SH-SY5Y (cell line): ENCODE measurements around the gene GHR.

Source experiments
- GATA2 ChIP-seq: IDR thresholded peaks from 2 replicates; pipeline ENCODE4 v1.6.1; 2011; ENCODE audit warnings: mild to moderate bottlenecking, low read depth, low read length
- GATA3 ChIP-seq: IDR thresholded peaks from 2 replicates; pipeline ENCODE4 v1.6.1; 2011; ENCODE audit warnings: low read depth, mild to moderate bottlenecking, low read length, moderate library complexity

Gene GHR

GRCh38 chr5:42592401-42593140 lies 169.3 kb downstream of the GHR start:
- no peak for TF ChIP-seq GATA3
- TF ChIP-seq GATA2 = no peak

DNA sequence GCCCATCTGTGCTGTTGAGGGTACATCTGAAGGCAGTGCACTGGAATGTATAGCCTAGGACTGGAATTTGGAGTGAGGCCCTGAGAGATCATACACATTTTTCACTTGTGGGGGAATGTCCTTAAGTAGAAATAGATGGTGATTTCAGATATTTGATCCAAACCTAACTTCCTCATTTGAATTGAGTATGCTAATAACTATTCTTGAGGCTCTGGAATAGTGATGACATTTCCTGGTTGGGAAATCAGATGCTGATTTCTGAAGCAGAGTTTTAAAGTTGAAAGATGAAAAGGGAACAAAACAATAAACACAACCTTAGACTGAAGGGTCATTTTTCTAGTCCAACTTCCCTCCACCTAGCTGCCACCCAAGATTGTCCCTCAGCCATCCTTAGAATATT lies 170.4 kb downstream of the GHR start:
- TF ChIP-seq GATA3 (no peak), GATA2 (no peak)

- TF ChIP-seq GATA3 = no peak
- no peak for TF ChIP-seq GATA2
Observed at GRCh38 chr5:42595597-42595996, 172.4 kb downstream of the GHR start.

- TF ChIP-seq GATA2 (no peak), GATA3 (no peak)
Observed at GRCh38 chr5:42596817-42597216, 173.6 kb downstream of the GHR start.

GRCh38 chr5:42597318-42597937 lies 174.2 kb downstream of the GHR start:
- TF ChIP-seq GATA3 = no peak
- no peak for TF ChIP-seq GATA2

DNA sequence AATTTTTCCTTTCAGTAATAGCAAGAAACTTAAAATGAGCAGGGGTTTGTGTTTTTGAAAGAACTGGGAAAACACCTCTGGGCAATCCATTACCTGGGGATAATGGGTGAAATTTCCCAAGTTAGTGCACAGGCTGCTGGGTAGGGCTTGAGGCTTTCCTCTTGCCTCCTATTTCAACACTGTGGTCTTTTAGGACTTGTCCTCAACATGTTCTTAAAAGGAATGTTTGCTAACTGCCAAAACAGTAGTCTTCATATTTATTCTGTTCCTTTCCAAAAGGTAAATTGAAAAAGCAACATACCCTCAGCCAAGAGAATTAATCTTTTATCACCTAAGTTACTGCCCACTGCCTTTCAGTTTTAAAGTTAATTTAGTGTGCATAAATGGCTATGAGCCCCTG lies 175.1 kb downstream of the GHR start:
- TF ChIP-seq GATA2 (no peak), GATA3 (no peak)

- no peak for TF ChIP-seq GATA2
Observed at GRCh38 chr5:42599106-42599505, 175.9 kb downstream of the GHR start.

GRCh38 chr5:42600441-42600840 lies 177.2 kb downstream of the GHR start:
- TF ChIP-seq GATA3 (no peak), GATA2 (no peak)

- TF ChIP-seq GATA3 (no peak), GATA2 (no peak)
Observed at GRCh38 chr5:42604171-42604711, 181.0 kb downstream of the GHR start.

- TF ChIP-seq GATA3 (no peak), GATA2 (no peak)
Observed at GRCh38 chr5:42605490-42605889, 182.3 kb downstream of the GHR start.

- TF ChIP-seq GATA3 (no peak), GATA2 (no peak)
Observed at GRCh38 chr5:42606464-42606869, 183.2 kb downstream of the GHR start.

GRCh38 chr5:42611437-42611836 lies 188.2 kb downstream of the GHR start:
- TF ChIP-seq GATA2 (no peak), GATA3 (no peak)

GRCh38 chr5:42612750-42613366 lies 189.6 kb downstream of the GHR start:
- TF ChIP-seq GATA3 (no peak), GATA2 (no peak)

- TF ChIP-seq GATA3 = no peak
Observed at GRCh38 chr5:42614509-42614908, 191.3 kb downstream of the GHR start.
